K562 (cell line): Measurements from ENCODE around the gene IFT172. TPM values are rescaled to one million over a fixed set of nuclear protein-coding genes. Genes with fewer than 3 reads are reported as not detected.

ENCODE experiments used
- BMI1 ChIP-seq: fragments of 150-350 bp; IDR thresholded peaks from 2 replicates; pipeline ENCODE4 v1.6.1; 2014; ENCODE audit warnings: low read length
- CCNT2 ChIP-seq: IDR thresholded peaks from 2 replicates; pipeline ENCODE4 v1.6.1; 2011; ENCODE audit warnings: borderline replicate concordance, low read depth, mild to moderate bottlenecking, moderate library complexity, mixed read lengths, low read length; ENCODE audit not compliant: insufficient read length; ENCODE audit errors: extremely low read depth
- CTBP1 ChIP-seq: fragments of 450-650 bp; IDR thresholded peaks from 2 replicates; pipeline ENCODE4 v1.6.1; 2016; ENCODE audit warnings: borderline replicate concordance
- ETV1 ChIP-seq: fragments of 450-650 bp; conservative IDR thresholded peaks from 2 replicates; pipeline ENCODE4 v1.6.1; 2016; ENCODE audit warnings: missing genetic modification characterization, control low read depth, low read depth, missing compliant biosample characterization
- FOXK1 ChIP-seq: sonication (generic); formaldehyde crosslinking; IDR thresholded peaks from 2 replicates; pipeline ENCODE4 v1.8.0; 2022; ENCODE audit warnings: missing genetic modification reagents, mild to moderate bottlenecking, borderline replicate concordance
- GATAD2A ChIP-seq: fragments of 450-650 bp; IDR thresholded peaks from 2 replicates; pipeline ENCODE4 v1.6.1; 2017
- HDAC1 ChIP-seq, 2 experiments: fragments of 450-650 bp; IDR thresholded peaks; 2 replicates each; pipeline ENCODE4 v1.6.1; 2016 to 2017; ENCODE audit warnings: inconsistent platforms in 1 of 2, mild to moderate bottlenecking in 1 of 2, moderate library complexity in 1 of 2
- MBD1 ChIP-seq: fragments of 250-450 bp; sonication (Bioruptor Pico); IDR thresholded peaks from 2 replicates; pipeline ENCODE4 v1.8.0; 2022; ENCODE audit warnings: inconsistent platforms
- PHB ChIP-seq: fragments of 250-450 bp; sonication (Bioruptor Pico); IDR thresholded peaks from 2 replicates; pipeline ENCODE4 v1.5.0; 2021
- PHF20 ChIP-seq: fragments of 450-650 bp; IDR thresholded peaks from 2 replicates; pipeline ENCODE4 v1.6.1; 2018; ENCODE audit not compliant: partially characterized antibody
- SRF ChIP-seq, 2 experiments: fragments of 250-450, 450-650 bp in 1 of 2; sonication (Bioruptor Pico) in 1 of 2; sonication (generic) in 1 of 2; formaldehyde crosslinking; IDR thresholded peaks; 2 replicates each; pipeline versions ENCODE4 v1.5.0 to v1.5.1; 2020 to 2022; ENCODE audit warnings: mild to moderate bottlenecking in 1 of 2, missing genetic modification reagents in 1 of 2
- ZBTB40 ChIP-seq, 2 experiments: fragments of 450-650 bp in 1 of 2; sonication (generic) in 1 of 2; formaldehyde crosslinking in 1 of 2; IDR thresholded peaks; 2 replicates each; pipeline versions ENCODE4 v1.7.1 to v1.9.0; 2016 to 2022; ENCODE audit warnings: inconsistent platforms in 1 of 2, mild to moderate bottlenecking in 1 of 2, missing genetic modification reagents in 1 of 2
- ZNF253 ChIP-seq: fragments of 250-450 bp; sonication (Bioruptor Pico); conservative IDR thresholded peaks from 2 replicates; pipeline ENCODE4 v1.6.1; 2021; ENCODE audit warnings: mild to moderate bottlenecking
- polyA plus RNA-seq, 8 experiments: library from polyadenylated mRNA; depleted of rRNA in 4 of 8; stranded (reverse) in 5 of 8; unstranded in 3 of 8; fragments of >200 nt; fragmentation: Nextera tagmentation in 2 of 8; fragmentation: Illumina TruSeq in 1 of 8; extraction: Ambion mirVana in 2 of 8; extraction: Trizol in 1 of 8; gene quantifications; 2 replicates each; pipeline versions ENCODE4 v1.2.1 to v1.2.3, GENCODE V29; 2011 to 2014; ENCODE audit warnings: inconsistent platforms in 1 of 8, missing spikeins in 1 of 8
- total RNA-seq, 7 experiments: library from RNA; depleted of rRNA in 6 of 7; stranded (reverse); fragments of >200 nt in 6 of 7; fragmentation: Illumina TruSeq in 2 of 7; extraction: Trizol in 2 of 7; gene quantifications; 2 replicates each; pipeline versions ENCODE4 v1.2.1 to v1.2.3, GENCODE V29; 2011 to 2021; ENCODE audit warnings: low replicate concordance in 1 of 7
- TF ChIP-seq, protein P1 (sequence below): fragments of 450-650 bp; IDR thresholded peaks from 2 replicates; pipeline ENCODE4 v1.6.1; 2016; ENCODE audit warnings: borderline replicate concordance

The IFT172 gene
- total and polyA plus RNA-seq, 9 of the 15 experiments (the other 6 are each of a cell fraction or from before 2014, with no cell fraction given), result 5.6 to 19.1 (median 13.5) TPM

DNA sequence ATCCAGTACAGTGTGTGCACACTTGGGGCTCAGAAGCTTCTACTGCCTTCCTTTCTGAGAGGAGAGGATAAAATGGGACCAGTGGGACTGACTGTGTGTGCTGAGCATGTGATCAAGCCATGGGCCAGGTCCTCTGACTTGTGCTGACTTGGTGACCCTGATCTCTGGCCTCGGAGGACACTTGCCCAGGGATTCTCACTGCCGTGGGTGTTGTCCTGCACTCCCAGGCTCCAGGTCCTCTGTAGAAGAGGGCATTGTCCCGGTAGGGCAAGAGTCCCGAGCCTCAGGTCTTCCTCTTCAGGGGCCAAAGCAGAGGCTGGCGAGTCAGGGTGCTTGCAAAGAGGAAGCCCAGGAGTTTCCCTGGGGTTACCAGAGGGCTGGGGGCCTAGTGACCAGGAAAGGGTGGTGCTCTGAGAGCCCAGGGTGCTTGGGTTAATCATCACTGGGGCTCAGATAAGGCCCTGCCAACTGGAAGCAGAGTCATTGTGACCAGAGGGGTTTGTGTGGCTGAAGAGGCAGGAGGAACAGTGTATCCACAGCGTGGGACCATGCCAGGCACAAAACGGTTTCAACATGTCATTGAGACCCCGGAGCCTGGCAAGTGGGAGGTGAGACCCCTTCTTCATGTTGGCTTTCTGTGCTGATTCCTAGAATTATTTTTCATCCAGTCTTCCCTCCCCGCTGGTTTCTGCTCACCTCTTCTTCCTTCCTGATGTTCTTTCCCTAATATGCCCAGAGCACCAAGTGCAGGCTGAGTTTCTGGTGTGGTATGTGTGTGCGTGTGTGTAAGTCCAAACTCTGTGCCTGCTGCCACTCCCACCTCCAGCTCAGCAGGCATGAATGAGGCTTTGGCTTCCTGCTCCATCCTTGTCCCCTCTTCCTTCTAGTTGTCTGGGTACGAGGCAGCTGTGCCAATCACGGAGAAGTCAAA, 7.1 kb upstream of the IFT172 start, which contains the start of gene GCKR (continued):
- TF ChIP-seq ZBTB40 (IDR thresholded peaks at IDR 0.05) (no peak), ZBTB40 (CRISPR knock-in tag; IDR thresholded peaks at IDR 0.05) (no peak), CTBP1 (no peak), PHB (CRISPR knock-in tag) (no peak), GATAD2A (no peak), CCNT2 (no peak), FOXK1 (CRISPR knock-in tag) (no peak), BMI1 (no peak), MBD1 (CRISPR knock-in tag) (no peak), HDAC1 (IDR thresholded peaks at IDR 0.05) (no peak), SRF (CRISPR knock-in tag; IDR thresholded peaks at IDR 0.05) (no peak), PHF20 (no peak), ZNF253 (CRISPR knock-in tag) (no peak), ETV1 (tag) (no peak)
- TF ChIP-seq, protein P1, sequence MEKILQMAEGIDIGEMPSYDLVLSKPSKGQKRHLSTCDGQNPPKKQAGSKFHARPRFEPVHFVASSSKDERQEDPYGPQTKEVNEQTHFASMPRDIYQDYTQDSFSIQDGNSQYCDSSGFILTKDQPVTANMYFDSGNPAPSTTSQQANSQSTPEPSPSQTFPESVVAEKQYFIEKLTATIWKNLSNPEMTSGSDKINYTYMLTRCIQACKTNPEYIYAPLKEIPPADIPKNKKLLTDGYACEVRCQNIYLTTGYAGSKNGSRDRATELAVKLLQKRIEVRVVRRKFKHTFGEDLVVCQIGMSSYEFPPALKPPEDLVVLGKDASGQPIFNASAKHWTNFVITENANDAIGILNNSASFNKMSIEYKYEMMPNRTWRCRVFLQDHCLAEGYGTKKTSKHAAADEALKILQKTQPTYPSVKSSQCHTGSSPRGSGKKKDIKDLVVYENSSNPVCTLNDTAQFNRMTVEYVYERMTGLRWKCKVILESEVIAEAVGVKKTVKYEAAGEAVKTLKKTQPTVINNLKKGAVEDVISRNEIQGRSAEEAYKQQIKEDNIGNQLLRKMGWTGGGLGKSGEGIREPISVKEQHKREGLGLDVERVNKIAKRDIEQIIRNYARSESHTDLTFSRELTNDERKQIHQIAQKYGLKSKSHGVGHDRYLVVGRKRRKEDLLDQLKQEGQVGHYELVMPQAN, result no peak
